OCI-M2 (cell line): Measurements from ENCODE around the gene ENDOV.
"Not testable (repeated sequence)": the region's sequence is repeated elsewhere in the genome, so short reads cannot be mapped to it uniquely, and the experiment has no call there.

Experiments
- DNase-seq: peaks from one replicate; lab custom pipeline; 2025; ENCODE audit not compliant: unreplicated experiment; lab: John Stamatoyannopoulos, UW

The ENDOV gene

GRCh38 chr17:80388175-80388574, 26.8 kb upstream of the ENDOV start:
- DNase-seq, result no peak

- DNase-seq, result no peak
These were observed 26.4 kb upstream of the ENDOV start for GRCh38 chr17:80388601-80389000.

- DNase-seq, result no peak
These were observed 25.7 kb upstream of the ENDOV start for GRCh38 chr17:80389011-80389995.

- no peak for DNase-seq
These were observed 21.6 kb upstream of the ENDOV start for GRCh38 chr17:80393241-80393890.

- no peak for DNase-seq
These were observed 21.0 kb upstream of the ENDOV start for GRCh38 chr17:80393961-80394360.

- no peak for DNase-seq
These were observed 20.2 kb upstream of the ENDOV start for GRCh38 chr17:80394629-80395216.

GRCh38 chr17:80395402-80396151, 19.4 kb upstream of the ENDOV start:
- DNase-seq, result no peak

- no peak for DNase-seq
These were observed 18.6 kb upstream of the ENDOV start for GRCh38 chr17:80396157-80397033.

- no peak for DNase-seq
These were observed 18.0 kb upstream of the ENDOV start for GRCh38 chr17:80397034-80397387.

- DNase-seq, result no peak
These were observed 17.3 kb upstream of the ENDOV start for GRCh38 chr17:80397686-80398085.

- DNase-seq, result not testable (repeated sequence)
These were observed 13.9 kb upstream of the ENDOV start for GRCh38 chr17:80401086-80401485.

- not testable (repeated sequence) for DNase-seq
These were observed 12.9 kb upstream of the ENDOV start for GRCh38 chr17:80402102-80402501.

- no peak for DNase-seq
These were observed 12.0 kb upstream of the ENDOV start for GRCh38 chr17:80402959-80403358.

GRCh38 chr17:80406146-80406545, 8.8 kb upstream of the ENDOV start:
- no peak for DNase-seq

GRCh38 chr17:80407917-80408316, 7.0 kb upstream of the ENDOV start:
- DNase-seq, result not testable (repeated sequence)

GRCh38 chr17:80408872-80409271, 6.1 kb upstream of the ENDOV start:
- no peak for DNase-seq

- DNase-seq, result no peak
These were observed 5.3 kb upstream of the ENDOV start for GRCh38 chr17:80409626-80410025.

GRCh38 chr17:80410441-80411087, 4.4 kb upstream of the ENDOV start:
- DNase-seq, result not testable (repeated sequence)

- DNase-seq, result no peak
These were observed 1.0 kb upstream of the ENDOV start for GRCh38 chr17:80413771-80414507.
